HepG2 (cell line): Measurements from ENCODE around the gene PRSS3. TPM values are rescaled to one million over a fixed set of nuclear protein-coding genes. Genes with fewer than 3 reads are reported as not detected.

Experiments used
- ATAC-seq: fragments of 200-7000 bp; cut with Tn5 transposase; 3 replicates; pipeline ENCODE4 v1.9.1; 2020; ENCODE audit warnings: mild to moderate bottlenecking, moderate library complexity
- BruUV-seq: library from RNA; stranded (reverse); fragments of 400-500 nt; replicated peaks from 2 replicates; lab custom pipeline; 2021; lab: Mats Ljungman, UMichigan
- CTCF ChIA-PET: fragments of 300-600 bp; formaldehyde crosslinking; extraction: SDS; loops from one replicate; lab custom pipeline; 2021; ENCODE audit warnings: low total read pairs, inconsistent platforms, low intra/inter-chr PET ratio; lab: Yijun Ruan, JAX
- POLR2A ChIA-PET: fragments of 350-600 bp; sonication (Branson Sonifier 250); formaldehyde crosslinking; loops from one replicate; lab custom pipeline; 2020; ENCODE audit warnings: antibody characterized with exemption, inconsistent platforms; lab: Yijun Ruan, JAX
- DNase-seq: peaks from one replicate; pipeline ENCODE4 v3.0.0-alpha.2; 2015; ENCODE audit warnings: low spot score
- FAIRE-seq: peaks from 3 replicates; lab custom pipeline; 2011; peaks lifted over from hg19 to GRCh38; lab: Jason Lieb, UNC
- H2AFZ ChIP-seq: one replicate; pipeline ENCODE4 v1.6.1; 2011; ENCODE audit warnings: low read length, inconsistent platforms
- H3K27ac ChIP-seq: fragments of 300-600 bp; 3 replicates; pipeline ENCODE4 v1.8.0; 2011; ENCODE audit warnings: mixed run types, mild to moderate bottlenecking, mixed read lengths, low read length, inconsistent platforms; ENCODE audit not compliant: insufficient read depth; ENCODE audit errors: extremely low read length
- H3K27me3 ChIP-seq, 2 experiments: fragments of 200-600 bp in 1 of 2; 2 replicates in 1 of 2; 3 replicates in 1 of 2; pipeline versions ENCODE4 v1.6.0 to v1.8.0; 2011; ENCODE audit warnings: low read length in 2 of 2, mild to moderate bottlenecking in 2 of 2, moderate library complexity in 2 of 2, inconsistent platforms in 1 of 2; ENCODE audit not compliant: insufficient read depth in 2 of 2, control insufficient read depth in 1 of 2
- H3K36me3 ChIP-seq, 2 experiments: fragments of 200-600 bp in 1 of 2; replicated peaks in 1 of 2; 2 replicates in 1 of 2; 3 replicates in 1 of 2; pipeline versions ENCODE4 v1.5.1 to v1.8.0; 2011; ENCODE audit warnings: low read length in 2 of 2, inconsistent platforms in 1 of 2; ENCODE audit not compliant: insufficient read depth in 2 of 2, control insufficient read depth in 1 of 2
- H3K4me1 ChIP-seq: 2 replicates; pipeline ENCODE4 v1.5.1; 2012; ENCODE audit warnings: low read length, inconsistent platforms; ENCODE audit not compliant: insufficient read depth
- H3K4me2 ChIP-seq: 2 replicates; pipeline ENCODE4 v1.6.0; 2011; ENCODE audit warnings: low read depth, low read length, inconsistent platforms
- H3K4me3 ChIP-seq, 3 experiments: fragments of 200-600 bp in 1 of 3; sonication (generic), shearing (Covaris generic) in 1 of 3; replicated peaks in 1 of 3; 2 replicates each; pipeline ENCODE4 v1.5.1; 2011 to 2016; ENCODE audit warnings: low read length in 3 of 3, inconsistent platforms in 2 of 3, low read depth in 2 of 3, mild to moderate bottlenecking in 2 of 3, control low read depth in 1 of 3, mixed read lengths in 1 of 3; ENCODE audit not compliant: insufficient read depth in 1 of 3
- H3K79me2 ChIP-seq: one replicate; pipeline ENCODE4 v1.6.1; 2011; ENCODE audit warnings: low read length, inconsistent platforms; ENCODE audit not compliant: insufficient read depth
- H3K9ac ChIP-seq: 2 replicates; pipeline ENCODE4 v1.6.0; 2011; ENCODE audit warnings: mild to moderate bottlenecking, low read depth, low read length, inconsistent platforms; ENCODE audit not compliant: insufficient read depth
- H3K9me3 ChIP-seq: 2 replicates; pipeline ENCODE4 v1.5.1; 2012; ENCODE audit warnings: mild to moderate bottlenecking, low read length
- H4K20me1 ChIP-seq: 2 replicates; pipeline ENCODE4 v1.6.0; 2011; ENCODE audit warnings: inconsistent platforms, mild to moderate bottlenecking, low read length, moderate library complexity; ENCODE audit not compliant: insufficient read depth
- ELF3 ChIP-seq: IDR thresholded peaks from 2 replicates; pipeline ENCODE4 v1.6.1; 2016; ENCODE audit warnings: missing genetic modification reagents, missing compliant biosample characterization
- HMG20B ChIP-seq: conservative IDR thresholded peaks from 2 replicates; pipeline ENCODE4 v1.6.1; 2016; ENCODE audit warnings: missing genetic modification reagents, missing compliant biosample characterization
- HNRNPLL ChIP-seq: fragments of 200-400 bp; formaldehyde crosslinking; IDR thresholded peaks from 2 replicates; pipeline ENCODE4 v1.6.1; 2017; ENCODE audit warnings: mild to moderate bottlenecking, low read depth, low read length; ENCODE audit not compliant: poor library complexity, severe bottlenecking
- IKZF4 ChIP-seq: sonication (generic); formaldehyde crosslinking; IDR thresholded peaks from 2 replicates; pipeline ENCODE4 v1.5.1; 2020; ENCODE audit warnings: borderline replicate concordance, mild to moderate bottlenecking, low read depth, missing genetic modification reagents; ENCODE audit errors: not compliant biosample characterization
- LCORL ChIP-seq, 2 experiments: fragments of 450-650 bp in 1 of 2; sonication (generic) in 1 of 2; formaldehyde crosslinking in 1 of 2; IDR thresholded peaks; 2 replicates each; pipeline versions ENCODE4 v1.5.0 to v1.6.1; 2017 to 2020; ENCODE audit warnings: antibody characterized with exemption in 1 of 2, missing genetic modification reagents in 1 of 2
- NR2F2 ChIP-seq: IDR thresholded peaks from 2 replicates; pipeline ENCODE4 v1.6.1; 2012; ENCODE audit warnings: low read depth, inconsistent platforms, borderline replicate concordance
- STAG1 ChIP-seq: sonication (generic); formaldehyde crosslinking; IDR thresholded peaks from 2 replicates; pipeline ENCODE4 v1.4.0; 2020; ENCODE audit warnings: missing genetic modification reagents
- ZBTB42 ChIP-seq: sonication (generic); formaldehyde crosslinking; IDR thresholded peaks from 2 replicates; pipeline ENCODE4 v1.5.0; 2020; ENCODE audit warnings: mild to moderate bottlenecking, missing genetic modification reagents
- ZNF367 ChIP-seq: sonication (generic); formaldehyde crosslinking; IDR thresholded peaks from 2 replicates; pipeline ENCODE4 v1.4.0; 2020; ENCODE audit warnings: missing genetic modification reagents, borderline replicate concordance
- ZNF501 ChIP-seq: sonication (generic); formaldehyde crosslinking; IDR thresholded peaks from 2 replicates; pipeline ENCODE4 v1.5.1; 2020; ENCODE audit warnings: mild to moderate bottlenecking, moderate library complexity, missing genetic modification reagents
- ZNF577 ChIP-seq: sonication (generic); formaldehyde crosslinking; IDR thresholded peaks from 2 replicates; pipeline ENCODE4 v1.4.0; 2020; ENCODE audit warnings: mild to moderate bottlenecking, low read depth, missing genetic modification reagents, borderline replicate concordance
- ZNF670 ChIP-seq: sonication (generic); formaldehyde crosslinking; IDR thresholded peaks from 2 replicates; pipeline ENCODE4 v1.8.0; 2022; ENCODE audit warnings: mild to moderate bottlenecking, missing genetic modification reagents, borderline replicate concordance
- ZNF790 ChIP-seq: sonication (generic); formaldehyde crosslinking; IDR thresholded peaks from 2 replicates; pipeline ENCODE4 v1.8.0; 2022; ENCODE audit warnings: missing genetic modification reagents, mild to moderate bottlenecking, borderline replicate concordance
- WGBS: methylation state at CpG from one replicate; pipeline ENCODE4 v1.1.6; 2017; ENCODE audit warnings: low lambda C conversion rate; 5-methylcytosine and 5-hydroxymethylcytosine counted together
- in situ Hi-C: cut with HindIII; loops from 2 replicates; pipeline ENCODE4 v1.10.0; 2017; ENCODE audit warnings: low pct_unique_long_range_greater_than_20kb; ENCODE audit not compliant: extremely low pct_ligation_motif_present
- intact Hi-C: fragments of 100-400 bp; cut with micrococcal nuclease; formaldehyde crosslinking; loops from one replicate; pipeline ENCODE4 v1.10.0; 2022; ENCODE audit not compliant: unreplicated experiment
- polyA plus RNA-seq, 8 experiments: library from polyadenylated mRNA; depleted of rRNA in 3 of 8; stranded (reverse) in 7 of 8; unstranded in 1 of 8; fragments of >200 nt; fragmentation: Illumina TruSeq in 4 of 8; extraction: Trizol in 4 of 8; gene quantifications; 2 replicates each; pipeline versions ENCODE4 v1.2.1 to v1.2.3, GENCODE V29; 2011 to 2016; ENCODE audit warnings: low read depth in 4 of 8, missing spikeins in 1 of 8, mixed read lengths in 1 of 8; ENCODE audit not compliant: insufficient read depth in 1 of 8
- total RNA-seq, 5 experiments: library from RNA; depleted of rRNA; stranded (reverse); fragments of >200 nt; fragmentation: Illumina TruSeq; extraction: Trizol; gene quantifications; 2 replicates each; pipeline ENCODE4 v1.2.3, GENCODE V29; 2016; ENCODE audit warnings: low read depth in 1 of 5
- TF ChIP-seq, protein P1 (sequence below): sonication (generic); formaldehyde crosslinking; IDR thresholded peaks from 2 replicates; pipeline ENCODE4 v1.4.0; 2020; ENCODE audit warnings: missing genetic modification reagents
- TF ChIP-seq, protein P2 (sequence below): sonication (generic); formaldehyde crosslinking; IDR thresholded peaks from 2 replicates; pipeline ENCODE4 v1.9.0; 2021; ENCODE audit warnings: missing genetic modification reagents, borderline replicate concordance

PRSS3 gene
- total and polyA plus RNA-seq, 2 of the 13 experiments (the other 11 are each of a cell fraction or from before 2014, with no cell fraction given) = not detected

DNA sequence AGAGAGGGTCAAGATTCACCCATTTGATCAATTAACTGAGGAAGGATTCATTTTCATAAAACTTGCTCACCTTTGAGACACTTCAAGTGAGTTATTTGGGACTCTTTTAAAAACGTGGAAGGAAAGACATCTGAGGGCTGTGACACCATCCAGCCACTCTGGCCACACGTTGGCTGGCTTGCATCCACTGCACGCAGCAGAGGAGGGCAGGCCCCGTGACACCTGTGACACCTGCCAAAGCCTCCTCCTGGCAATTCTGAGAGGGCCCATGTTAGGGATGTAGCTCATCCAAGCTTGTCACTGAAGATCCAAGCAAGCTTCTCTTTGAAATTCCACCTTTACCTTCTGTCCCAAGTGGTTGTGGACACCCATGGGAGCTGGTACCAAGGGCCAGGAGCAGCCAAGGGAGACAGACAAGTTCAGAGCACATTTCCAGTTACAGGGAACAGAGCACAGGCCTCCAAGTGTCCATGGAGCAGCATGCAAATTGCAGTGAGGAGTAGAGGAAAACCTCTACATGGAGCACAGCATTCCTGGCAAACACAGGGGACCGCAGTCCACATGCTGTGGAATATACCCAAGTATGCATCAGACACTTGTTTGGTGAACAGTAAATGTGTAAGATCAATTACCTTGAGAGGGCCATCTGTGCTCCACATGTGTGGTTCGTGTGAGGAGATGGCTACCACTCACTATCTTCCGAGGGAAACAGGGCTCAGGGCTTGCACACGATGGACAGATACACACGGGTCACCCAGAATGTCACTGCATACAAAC lies 4.8 kb downstream of the PRSS3 start:
- Histone ChIP-seq H3K4me2 (peak overlapping the region; percentile 39), H3K4me3 (no peak overlapping the region), H3K9me3 (peaks cover 9% of the 10 kb centered on the region; the same call in 1 of the 2 replicates), H3K9ac (no peak overlapping the region), H3K79me2 (no peaks in the 10 kb centered on the region), H3K27me3 (peaks cover 2 to 30% of the 10 kb centered on the region in 2 experiments; a peak in 3 of 5 replicates), H4K20me1 (no peaks in the 10 kb centered on the region), H3K36me3 (no peaks in the 10 kb centered on the region), H3K4me1 (peaks cover 29% of the 10 kb centered on the region), H2AFZ (no peak overlapping the region)
- ChIA-PET CTCF (no interaction called here), POLR2A (no interaction called here)
- intact Hi-C loops = no loop called here
- BruUV-seq = no TSS peak
- 17% methylated on average over 8 of the region's 9 CpGs for WGBS
- in situ Hi-C loops = no loop called here
- no peak for FAIRE-seq
- no peak for DNase-seq
- no peak; the same call in 1 of the 2 replicates for TF ChIP-seq ZNF501 (CRISPR knock-in tag)
- no peak for TF ChIP-seq ZNF670 (CRISPR knock-in tag)
- no peak for TF ChIP-seq HMG20B (CRISPR knock-in tag)
- TF ChIP-seq ELF3 = no peak
- TF ChIP-seq ZNF790 (CRISPR knock-in tag) = no peak
- TF ChIP-seq, protein P1, sequence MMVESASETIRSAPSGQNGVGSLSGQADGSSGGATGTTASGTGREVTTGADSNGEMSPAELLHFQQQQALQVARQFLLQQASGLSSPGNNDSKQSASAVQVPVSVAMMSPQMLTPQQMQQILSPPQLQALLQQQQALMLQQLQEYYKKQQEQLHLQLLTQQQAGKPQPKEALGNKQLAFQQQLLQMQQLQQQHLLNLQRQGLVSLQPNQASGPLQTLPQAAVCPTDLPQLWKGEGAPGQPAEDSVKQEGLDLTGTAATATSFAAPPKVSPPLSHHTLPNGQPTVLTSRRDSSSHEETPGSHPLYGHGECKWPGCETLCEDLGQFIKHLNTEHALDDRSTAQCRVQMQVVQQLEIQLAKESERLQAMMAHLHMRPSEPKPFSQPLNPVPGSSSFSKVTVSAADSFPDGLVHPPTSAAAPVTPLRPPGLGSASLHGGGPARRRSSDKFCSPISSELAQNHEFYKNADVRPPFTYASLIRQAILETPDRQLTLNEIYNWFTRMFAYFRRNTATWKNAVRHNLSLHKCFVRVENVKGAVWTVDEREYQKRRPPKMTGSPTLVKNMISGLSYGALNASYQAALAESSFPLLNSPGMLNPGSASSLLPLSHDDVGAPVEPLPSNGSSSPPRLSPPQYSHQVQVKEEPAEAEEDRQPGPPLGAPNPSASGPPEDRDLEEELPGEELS (CRISPR knock-in tag) = no peak
- TF ChIP-seq ZNF367 = no peak
- no peak for TF ChIP-seq HNRNPLL
- TF ChIP-seq IKZF4 = no peak
- TF ChIP-seq ZBTB42 (CRISPR knock-in tag) = no peak
- no peak for TF ChIP-seq ZNF577 (CRISPR knock-in tag)
- no peak for TF ChIP-seq NR2F2
- TF ChIP-seq, protein P2, sequence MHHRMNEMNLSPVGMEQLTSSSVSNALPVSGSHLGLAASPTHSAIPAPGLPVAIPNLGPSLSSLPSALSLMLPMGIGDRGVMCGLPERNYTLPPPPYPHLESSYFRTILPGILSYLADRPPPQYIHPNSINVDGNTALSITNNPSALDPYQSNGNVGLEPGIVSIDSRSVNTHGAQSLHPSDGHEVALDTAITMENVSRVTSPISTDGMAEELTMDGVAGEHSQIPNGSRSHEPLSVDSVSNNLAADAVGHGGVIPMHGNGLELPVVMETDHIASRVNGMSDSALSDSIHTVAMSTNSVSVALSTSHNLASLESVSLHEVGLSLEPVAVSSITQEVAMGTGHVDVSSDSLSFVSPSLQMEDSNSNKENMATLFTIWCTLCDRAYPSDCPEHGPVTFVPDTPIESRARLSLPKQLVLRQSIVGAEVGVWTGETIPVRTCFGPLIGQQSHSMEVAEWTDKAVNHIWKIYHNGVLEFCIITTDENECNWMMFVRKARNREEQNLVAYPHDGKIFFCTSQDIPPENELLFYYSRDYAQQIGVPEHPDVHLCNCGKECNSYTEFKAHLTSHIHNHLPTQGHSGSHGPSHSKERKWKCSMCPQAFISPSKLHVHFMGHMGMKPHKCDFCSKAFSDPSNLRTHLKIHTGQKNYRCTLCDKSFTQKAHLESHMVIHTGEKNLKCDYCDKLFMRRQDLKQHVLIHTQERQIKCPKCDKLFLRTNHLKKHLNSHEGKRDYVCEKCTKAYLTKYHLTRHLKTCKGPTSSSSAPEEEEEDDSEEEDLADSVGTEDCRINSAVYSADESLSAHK (CRISPR knock-in tag) = no peak
- TF ChIP-seq STAG1 = no peak
- TF ChIP-seq LCORL (IDR thresholded peaks at IDR 0.05) = no peak
- no peak for TF ChIP-seq LCORL (CRISPR knock-in tag; IDR thresholded peaks at IDR 0.05)
- TF ChIP-seq, all 625 proteins: peak for 0
- peak; percentile 65 for ATAC-seq
- H3K27ac ChIP-seq = no peak overlapping the region
